GM19328 (cell line): ENCODE measurements around the gene EIF2AK2.

Experiments
- ATAC-seq: cut with Tn5 transposase; IDR thresholded peaks from one replicate; pipeline ENCODE4 v1.9.1; 2021; ENCODE audit warnings: mild to moderate bottlenecking, moderate library complexity; ENCODE audit not compliant: unreplicated experiment

Gene EIF2AK2

GRCh38 chr2:37173741-37174140 lies 17.0 kb upstream of the EIF2AK2 start:
- no peak for ATAC-seq

GRCh38 chr2:37171624-37171950 lies 14.8 kb upstream of the EIF2AK2 start:
- no peak for ATAC-seq

- ATAC-seq, result no peak
These were observed 11.6 kb upstream of the EIF2AK2 start for GRCh38 chr2:37168217-37168981.

- ATAC-seq, result no peak
These were observed 10.9 kb upstream of the EIF2AK2 start for GRCh38 chr2:37167636-37168180.

GRCh38 chr2:37164757-37165156 lies 8.0 kb upstream of the EIF2AK2 start:
- ATAC-seq, result no peak

GRCh38 chr2:37156071-37156856 lies 516 bp downstream of the EIF2AK2 start:
- ATAC-seq, result peak; percentile 16

- no peak for ATAC-seq
These were observed 2.0 kb downstream of the EIF2AK2 start for GRCh38 chr2:37154785-37155184.

- ATAC-seq, result no peak
These were observed 3.6 kb downstream of the EIF2AK2 start for GRCh38 chr2:37153224-37153623.

GRCh38 chr2:37149626-37150322 lies 7.0 kb downstream of the EIF2AK2 start:
- no peak for ATAC-seq

GRCh38 chr2:37148325-37148724 lies 8.5 kb downstream of the EIF2AK2 start:
- no peak for ATAC-seq

GRCh38 chr2:37146062-37146461 lies 10.7 kb downstream of the EIF2AK2 start:
- no peak for ATAC-seq

- ATAC-seq, result no peak
These were observed 12.8 kb downstream of the EIF2AK2 start for GRCh38 chr2:37143974-37144373.

GRCh38 chr2:37142546-37142945 lies 14.2 kb downstream of the EIF2AK2 start:
- no peak for ATAC-seq

GRCh38 chr2:37132914-37133313 lies 23.9 kb downstream of the EIF2AK2 start:
- ATAC-seq, result no peak

GRCh38 chr2:37125416-37125815 lies 31.4 kb downstream of the EIF2AK2 start:
- ATAC-seq, result no peak

GRCh38 chr2:37119157-37119556 lies 37.6 kb downstream of the EIF2AK2 start:
- ATAC-seq, result no peak

- no peak for ATAC-seq
These were observed 39.2 kb downstream of the EIF2AK2 start for GRCh38 chr2:37117566-37117965.

GRCh38 chr2:37111958-37112357 lies 44.8 kb downstream of the EIF2AK2 start:
- no peak for ATAC-seq

GRCh38 chr2:37110306-37111212 lies 46.2 kb downstream of the EIF2AK2 start:
- ATAC-seq, result no peak

- ATAC-seq, result no peak
These were observed 47.3 kb downstream of the EIF2AK2 start for GRCh38 chr2:37109523-37109922.
